NCI-H1105 treated with DMSO at 0.1 percent for 48 hours (cell line): ENCODE data around the gene ZNF784.
A peak's percentile ranks its signal among the peaks of the same experiment; 100 is the strongest.

Source experiments
- DNase-seq: peaks from one replicate; lab custom pipeline; 2025; lab: John Stamatoyannopoulos, UW

Gene ZNF784

GRCh38 chr19:55656552-55656951 lies 32.2 kb upstream of the ZNF784 start:
- no peak for DNase-seq

DNA sequence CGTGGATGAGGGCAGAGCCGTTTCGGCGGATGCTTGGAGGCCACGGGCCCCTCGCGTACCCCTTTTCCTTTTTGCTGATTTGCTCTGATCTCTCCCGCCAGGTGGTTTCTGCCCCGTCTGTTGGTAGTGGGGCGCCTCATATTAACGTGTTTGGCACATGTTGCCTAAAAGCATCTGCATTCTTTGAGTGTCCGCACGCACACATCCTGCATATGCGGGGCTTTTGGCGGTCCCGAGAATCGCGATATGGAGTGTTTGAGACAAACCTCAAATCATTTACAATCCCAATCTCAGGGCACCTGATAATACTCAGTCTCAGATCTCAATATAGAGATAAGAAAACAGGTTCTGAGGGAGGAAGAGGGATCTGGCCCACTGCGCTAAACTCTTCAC lies 31.3 kb upstream of the ZNF784 start:
- DNase-seq = no peak

DNA sequence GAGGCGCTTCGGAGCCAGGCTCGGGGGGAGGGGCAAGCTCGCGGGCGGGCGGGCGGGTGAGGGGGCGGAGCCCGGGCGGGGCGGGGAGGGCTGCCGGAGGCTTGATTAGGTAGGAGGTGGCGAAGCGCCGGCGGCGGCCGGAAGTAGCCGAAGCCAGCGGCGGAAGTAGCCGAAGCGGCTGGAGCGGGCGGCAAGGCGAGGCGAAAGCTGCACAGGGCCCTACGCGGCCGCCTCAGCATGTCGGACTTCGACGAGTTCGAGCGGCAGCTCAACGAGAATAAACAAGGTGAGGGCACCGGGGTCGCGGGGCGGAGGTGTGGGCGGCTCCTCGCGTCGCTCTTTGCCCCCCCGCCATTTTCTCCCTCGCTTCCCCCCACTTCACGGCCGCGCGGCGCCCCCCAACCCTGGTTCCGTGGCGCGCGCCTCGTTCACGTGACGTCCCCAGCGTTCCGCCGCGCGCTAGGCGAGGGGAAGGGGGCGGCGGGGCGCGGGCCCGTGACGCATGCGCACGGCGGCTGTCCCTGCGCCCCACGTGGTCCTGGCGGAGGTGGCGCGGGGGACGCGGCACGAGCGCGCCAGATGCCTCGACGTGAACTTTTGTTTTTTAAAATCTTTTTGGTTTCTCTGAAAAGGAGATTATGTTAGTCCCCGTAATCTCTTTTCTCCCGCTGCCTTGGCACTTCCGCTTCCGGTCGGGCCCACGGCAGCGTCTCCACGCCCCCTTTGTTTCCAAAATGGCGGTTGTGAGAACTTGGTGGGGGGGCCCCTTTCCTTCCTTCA lies 30.7 kb upstream of the ZNF784 start, which contains the start of gene U2AF2:
Gene U2AF2 (plus strand): TSS at position 168 of the 780 bp plus-strand sequence. CDS start 70 bp downstream, at position 238.
- DNase-seq = peak; percentile 70

DNA sequence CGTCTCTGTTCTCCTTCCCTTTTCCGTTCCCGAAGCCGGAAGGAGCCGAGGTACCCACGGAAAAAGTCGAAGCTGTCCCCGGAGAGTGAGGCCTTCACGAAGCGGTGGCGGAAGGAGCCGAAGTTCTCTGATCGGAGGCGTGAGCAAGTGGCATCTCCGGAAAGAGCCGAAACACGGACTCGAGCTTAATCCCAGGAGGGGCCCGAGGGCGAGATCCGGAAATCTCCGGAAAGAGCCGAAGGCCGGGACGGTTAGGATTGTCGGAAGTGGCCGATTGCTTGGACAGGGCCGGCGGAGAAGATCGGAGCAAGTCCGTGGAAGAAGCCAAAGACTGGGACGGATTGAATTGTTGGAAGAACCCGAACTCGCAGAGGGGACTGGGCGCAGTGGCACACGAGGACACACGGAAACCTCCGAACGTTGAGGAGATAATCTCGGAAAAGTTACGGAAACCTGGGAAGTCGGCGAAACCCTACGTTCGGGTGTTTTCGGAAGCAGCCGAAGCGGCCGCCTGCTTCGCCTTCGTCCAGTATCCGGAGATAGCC lies 30.0 kb upstream of the ZNF784 start:
- DNase-seq = peak; percentile 99

DNA sequence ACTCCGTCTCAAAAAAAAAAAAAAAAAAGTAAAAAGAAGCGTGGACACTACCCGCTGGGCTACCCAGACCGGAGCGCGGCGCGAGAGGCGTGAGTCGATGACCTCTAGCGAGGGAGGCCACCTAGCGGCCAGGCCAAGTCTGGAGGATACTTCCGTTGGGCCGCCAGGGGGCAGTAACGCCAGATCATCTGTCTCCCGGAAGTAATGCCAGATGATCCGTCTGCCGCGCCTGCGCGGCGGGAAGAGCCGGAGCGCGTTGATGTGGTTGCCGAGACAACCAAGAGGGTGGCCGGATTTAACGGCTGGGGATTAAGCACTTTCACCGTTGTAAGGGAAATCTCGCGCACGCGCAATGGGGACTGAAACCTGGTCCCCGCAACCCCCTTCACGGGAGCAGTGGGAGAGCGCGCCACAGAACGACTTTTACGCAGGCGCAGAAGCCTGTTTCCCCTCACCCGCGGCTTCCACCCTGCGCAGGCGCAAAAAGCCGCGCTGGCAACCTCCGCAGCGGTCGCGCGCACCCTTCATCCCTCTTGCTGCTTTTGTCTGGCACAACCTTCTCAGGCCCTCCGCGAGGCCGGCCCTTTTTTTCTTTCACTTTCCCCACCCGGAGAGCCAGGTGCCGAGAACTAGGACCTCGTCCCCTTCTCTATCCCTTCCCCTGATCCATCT lies 29.4 kb upstream of the ZNF784 start:
- DNase-seq = peak; percentile 99

DNA sequence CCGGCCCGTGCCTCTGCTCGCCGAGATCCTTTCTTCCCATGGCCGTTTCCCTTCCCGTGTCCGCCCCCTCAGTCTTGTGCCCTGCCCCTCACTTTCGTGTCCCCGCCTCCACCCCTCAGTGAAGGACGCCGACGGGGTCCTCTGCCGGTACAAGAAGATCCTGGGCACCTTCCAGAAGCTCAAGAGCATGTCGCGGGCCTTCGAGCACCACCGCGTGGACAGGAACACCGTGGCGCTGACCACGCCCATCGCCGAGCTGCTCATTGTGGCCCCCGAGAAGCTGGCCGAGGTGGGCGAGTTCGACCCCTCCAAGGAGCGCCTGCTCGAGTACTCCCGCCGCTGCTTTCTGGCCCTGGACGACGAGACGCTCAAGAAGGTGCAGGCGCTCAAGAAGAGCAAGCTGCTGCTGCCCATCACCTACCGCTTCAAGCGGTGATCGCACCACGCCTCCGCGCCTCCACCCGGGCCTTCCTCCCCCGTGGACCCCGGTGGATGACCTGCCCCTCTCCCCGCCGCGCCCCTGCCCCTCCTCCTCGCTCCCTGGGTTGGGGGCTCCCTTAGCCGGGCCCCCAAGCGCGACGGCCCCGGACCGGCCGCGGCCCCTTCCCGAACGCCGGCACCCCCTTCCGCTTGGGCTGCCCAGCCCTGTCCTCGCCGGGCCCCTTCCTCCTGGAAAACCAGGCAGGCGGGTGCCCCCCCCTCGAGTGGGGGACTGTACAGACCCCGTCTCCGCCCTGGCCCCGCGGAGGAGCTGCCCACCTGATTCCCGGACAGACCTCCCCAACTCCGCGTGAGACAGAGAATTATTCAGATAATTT lies 28.2 kb upstream of the ZNF784 start:
- DNase-seq = no peak

- no peak for DNase-seq
Observed at GRCh38 chr19:55651236-55651635, 26.9 kb upstream of the ZNF784 start.

- no peak for DNase-seq
Observed at GRCh38 chr19:55650602-55651230, 26.4 kb upstream of the ZNF784 start.

- DNase-seq = no peak
Observed at GRCh38 chr19:55650126-55650557, 25.8 kb upstream of the ZNF784 start.

GRCh38 chr19:55649268-55650125 lies 25.1 kb upstream of the ZNF784 start:
- no peak for DNase-seq

- DNase-seq = no peak
Observed at GRCh38 chr19:55648585-55649267, 24.4 kb upstream of the ZNF784 start.

- peak; percentile 79 for DNase-seq
Observed at GRCh38 chr19:55647732-55648584, 23.6 kb upstream of the ZNF784 start, which contains the start of gene CCDC106. Gene CCDC106, plus strand, starts transcription at chr19:55648212. Its CDS starts 835 bp downstream, at chr19:55649047.

- peak; percentile 24 for DNase-seq
Observed at GRCh38 chr19:55646889-55647731, 22.7 kb upstream of the ZNF784 start.

- DNase-seq = no peak
Observed at GRCh38 chr19:55645512-55645881, 21.1 kb upstream of the ZNF784 start.

GRCh38 chr19:55644842-55645511 lies 20.6 kb upstream of the ZNF784 start:
- DNase-seq = no peak

DNA sequence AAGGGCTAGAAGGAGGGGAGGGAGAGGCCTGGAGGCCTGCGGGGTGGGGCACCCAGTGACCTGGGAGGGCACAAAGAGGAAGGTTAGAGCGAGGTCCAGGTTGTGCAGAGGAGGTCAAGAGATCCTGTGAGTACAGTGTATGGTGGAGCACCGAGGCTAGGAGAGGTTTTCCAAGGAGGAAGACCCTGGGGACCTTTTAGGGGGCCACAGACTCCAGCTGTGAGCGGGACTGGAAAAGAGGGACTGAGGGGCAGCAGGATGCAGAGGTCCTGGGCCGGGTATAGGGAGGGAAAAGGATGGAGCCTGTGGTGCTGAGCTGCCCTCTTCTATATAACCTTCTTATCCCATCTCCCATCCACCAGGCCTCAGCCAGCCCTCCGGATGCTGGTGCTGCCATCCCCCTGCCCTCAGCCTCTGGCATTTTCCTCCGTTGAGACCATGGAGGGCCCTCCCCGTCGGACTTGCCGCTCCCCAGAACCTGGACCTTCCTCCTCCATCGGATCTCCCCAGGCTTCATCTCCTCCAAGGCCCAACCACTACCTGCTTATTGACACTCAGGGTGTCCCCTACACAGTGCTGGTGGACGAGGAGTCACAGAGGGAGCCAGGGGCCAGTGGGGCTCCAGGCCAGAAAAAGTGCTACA lies 19.9 kb upstream of the ZNF784 start:
- DNase-seq = no peak

- DNase-seq = peak; percentile 16
Observed at GRCh38 chr19:55643887-55644176, 19.5 kb upstream of the ZNF784 start.
